HPDE6-E6E7 (cell line): ENCODE results near the gene EEFSEC.

Experiments
- DNase-seq: peaks from one replicate; pipeline ENCODE4 v3.0.0; 2011; ENCODE audit warnings: missing footprints; ENCODE audit errors: extremely low spot score

Gene EEFSEC

GRCh38 chr3:128411574-128412064 lies 258.3 kb downstream of the EEFSEC start:
- DNase-seq, result no peak

DNA sequence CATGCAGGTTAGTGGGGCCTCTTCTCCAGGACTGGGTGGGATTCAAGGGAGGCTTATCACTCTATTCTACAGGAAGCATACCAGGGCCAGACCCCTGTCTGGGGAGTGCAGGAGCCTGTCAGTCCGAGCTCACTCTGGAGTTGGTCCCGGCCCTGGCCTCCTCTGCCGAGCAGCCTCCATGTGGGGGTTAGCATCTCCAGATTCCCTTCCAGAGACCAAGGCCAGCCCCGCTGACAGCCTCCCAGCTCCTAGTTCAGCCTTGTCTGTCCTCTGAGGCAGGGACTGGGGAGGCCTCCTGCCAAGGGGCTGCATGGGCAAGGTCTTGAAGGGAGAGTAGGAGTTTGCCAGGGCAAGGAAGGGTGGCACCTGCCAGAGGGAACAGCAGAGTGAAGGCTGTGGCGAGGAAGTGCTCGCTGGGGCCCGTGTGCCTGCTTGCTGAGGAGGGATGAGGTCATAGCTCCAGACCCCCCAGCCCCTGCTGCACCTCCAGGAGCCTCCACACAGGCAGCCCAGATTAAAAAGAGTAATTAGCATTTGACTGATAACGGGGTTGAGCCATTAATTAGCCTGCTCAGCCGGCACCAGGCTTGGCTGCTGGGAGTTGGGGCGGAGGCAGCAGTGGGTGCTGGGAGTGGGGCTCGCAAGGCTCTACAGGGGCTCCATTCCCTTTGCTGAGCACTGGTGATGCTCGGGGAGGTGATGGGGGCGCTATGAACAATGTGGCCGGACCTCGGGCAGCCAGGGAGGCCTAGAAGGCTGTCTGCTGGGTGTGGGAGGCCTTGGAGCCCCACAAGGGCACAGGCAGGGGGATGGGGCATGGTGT lies 259.1 kb downstream of the EEFSEC start:
- DNase-seq, result no peak

DNA sequence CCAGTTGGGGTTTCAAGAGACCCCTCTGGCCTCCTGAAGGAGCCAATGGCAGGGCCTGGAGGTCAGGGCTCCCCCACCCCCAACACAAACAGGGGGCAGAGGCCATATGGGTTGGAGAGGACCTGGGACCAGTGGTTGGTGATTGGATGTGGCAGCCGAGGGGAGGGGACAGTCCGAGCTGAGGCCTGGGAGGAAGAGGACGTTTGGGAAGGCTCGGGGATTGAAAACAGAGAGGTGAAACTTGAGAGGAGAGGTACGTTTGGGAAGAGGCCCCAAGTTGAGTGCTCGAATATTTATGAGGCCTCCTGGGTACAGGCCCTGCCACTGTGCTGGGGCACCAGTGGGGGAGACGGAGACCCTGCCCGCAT lies 259.7 kb downstream of the EEFSEC start:
- no peak for DNase-seq

- no peak for DNase-seq
Observed at GRCh38 chr3:128413413-128414205, 260.3 kb downstream of the EEFSEC start.

- DNase-seq, result no peak
Observed at GRCh38 chr3:128415200-128415772, 262.0 kb downstream of the EEFSEC start.

DNA sequence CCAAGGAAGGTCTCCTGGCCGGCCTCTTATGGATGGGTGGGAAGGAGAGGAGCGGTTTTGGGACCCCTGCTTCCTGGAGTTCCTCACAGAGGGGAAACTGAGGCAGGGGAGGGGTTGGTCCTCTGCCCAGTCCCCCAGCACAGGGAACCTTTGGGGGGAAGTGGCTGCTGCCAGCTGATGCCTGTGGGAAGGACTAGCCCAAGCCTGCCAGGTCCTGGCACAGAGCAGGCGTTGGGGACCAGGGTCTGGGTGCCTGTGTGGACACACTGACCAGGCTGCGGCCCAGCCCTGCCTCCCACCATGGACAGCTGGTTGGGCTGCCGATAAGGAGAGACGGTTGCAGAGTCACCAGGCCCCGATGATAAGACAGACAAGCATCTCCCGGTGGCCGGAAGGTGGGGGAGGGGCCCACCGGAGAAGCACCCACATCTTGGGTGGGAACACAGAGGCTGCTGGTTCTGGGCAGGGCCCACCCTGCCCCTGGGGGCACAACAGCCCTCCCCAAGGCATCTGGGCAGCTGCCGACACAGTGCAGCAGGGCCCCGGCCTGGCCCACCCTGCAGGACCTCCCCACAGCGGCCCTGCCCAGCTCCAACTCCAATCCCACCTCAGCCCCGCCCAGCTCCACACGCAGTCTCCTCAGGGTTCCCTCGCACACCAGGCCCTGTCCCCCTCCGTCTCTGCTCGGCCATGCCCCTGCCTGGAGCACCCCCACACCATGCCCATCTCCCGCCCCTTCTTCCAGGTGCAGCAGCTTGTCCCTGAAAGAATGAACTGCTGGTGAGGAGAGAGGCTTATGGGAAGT lies 262.7 kb downstream of the EEFSEC start:
- DNase-seq, result no peak

DNA sequence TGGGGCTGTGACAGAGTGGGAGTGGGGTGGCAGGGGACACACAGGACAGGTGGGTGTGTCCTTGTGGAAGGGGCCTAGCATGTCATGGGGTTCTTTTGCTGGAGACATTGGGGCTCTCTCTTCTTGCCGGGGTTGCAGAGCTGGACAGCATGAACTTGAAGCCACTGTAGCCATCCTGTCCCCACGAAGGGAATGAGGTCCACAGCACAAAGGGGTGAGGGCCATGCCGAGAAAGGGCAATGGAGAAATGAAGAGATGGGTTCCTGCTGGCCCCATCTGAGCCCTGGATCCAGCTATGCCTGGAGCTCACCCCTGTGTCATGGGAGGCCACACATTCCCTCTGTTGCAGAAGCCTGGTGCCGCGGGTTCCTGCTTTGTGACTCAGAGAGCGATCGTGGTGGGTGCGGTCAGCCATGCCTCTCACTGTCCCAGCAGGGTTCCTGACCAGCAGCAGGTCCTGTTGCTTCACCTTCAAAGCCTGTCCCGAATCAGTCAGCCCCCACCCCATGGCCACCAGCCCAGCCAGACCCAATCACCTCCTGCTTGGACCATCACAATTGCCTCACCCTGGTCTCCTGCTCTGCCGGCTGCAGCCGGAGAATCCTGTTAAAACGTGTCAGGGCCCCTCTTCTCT lies 263.4 kb downstream of the EEFSEC start:
- DNase-seq, result peak; percentile 90

GRCh38 chr3:128418900-128419299 lies 265.6 kb downstream of the EEFSEC start:
- DNase-seq, result no peak

- DNase-seq, result no peak
Observed at GRCh38 chr3:128419311-128419710, 266.0 kb downstream of the EEFSEC start.

GRCh38 chr3:128420289-128420688 lies 267.0 kb downstream of the EEFSEC start:
- DNase-seq, result no peak

DNA sequence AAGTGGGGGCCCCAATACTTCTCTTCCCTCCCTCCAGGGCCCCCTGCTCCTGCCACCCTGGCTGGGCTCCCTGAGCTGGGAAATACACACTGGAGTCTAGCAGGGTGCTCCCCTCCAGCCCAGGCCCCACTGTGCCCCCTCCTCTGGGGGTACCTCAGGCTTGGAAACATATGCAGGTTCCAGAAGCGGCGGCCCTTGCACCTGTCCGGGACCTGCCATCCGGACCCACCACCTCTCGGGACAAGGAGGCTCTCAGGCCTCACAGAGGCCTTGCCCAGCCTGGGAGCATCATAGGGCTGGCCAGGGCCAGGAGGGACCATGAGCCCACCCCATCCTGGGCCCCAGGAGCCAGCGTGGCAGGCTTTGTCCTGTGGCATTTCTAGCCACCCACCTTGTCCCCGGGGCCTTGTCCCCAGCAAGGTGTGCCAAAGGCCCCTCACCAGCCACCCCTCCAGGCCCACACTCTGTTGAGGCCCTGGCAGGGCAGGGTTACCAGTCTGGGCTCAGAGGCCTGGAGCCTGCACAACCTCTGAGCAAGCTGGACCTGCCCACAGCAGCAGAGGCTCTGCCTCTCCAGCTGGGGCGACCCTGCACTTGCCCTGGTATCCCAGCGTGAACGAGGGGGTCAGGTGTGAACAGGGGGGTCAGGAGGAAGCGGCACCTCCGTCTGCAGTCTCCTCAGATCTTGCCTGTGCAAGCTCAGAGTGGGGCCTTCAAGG lies 267.6 kb downstream of the EEFSEC start:
- DNase-seq, result no peak

GRCh38 chr3:128421439-128421836 lies 268.2 kb downstream of the EEFSEC start:
- DNase-seq, result no peak

DNA sequence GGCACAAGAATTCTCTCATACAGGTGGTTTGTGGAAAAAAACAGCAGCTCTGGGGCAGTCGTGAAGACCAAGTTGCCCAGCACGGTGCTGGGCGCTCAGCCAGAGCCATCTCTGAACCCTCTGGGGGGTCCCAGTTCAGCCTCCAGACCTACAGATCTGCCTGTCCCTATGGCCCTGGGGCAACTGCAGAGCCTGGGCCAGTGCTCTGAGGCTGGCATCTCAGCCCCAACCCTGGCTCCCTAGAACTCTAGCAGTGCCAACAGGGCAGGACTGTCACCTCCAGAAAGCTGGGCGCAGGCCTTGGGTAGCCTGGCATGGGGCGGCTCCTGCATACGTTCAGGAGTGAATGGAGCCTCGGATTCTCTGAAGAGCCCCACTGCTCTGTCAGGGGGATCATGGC lies 268.7 kb downstream of the EEFSEC start:
- DNase-seq, result no peak

- DNase-seq, result no peak
Observed at GRCh38 chr3:128422762-128423524, 269.7 kb downstream of the EEFSEC start.

DNA sequence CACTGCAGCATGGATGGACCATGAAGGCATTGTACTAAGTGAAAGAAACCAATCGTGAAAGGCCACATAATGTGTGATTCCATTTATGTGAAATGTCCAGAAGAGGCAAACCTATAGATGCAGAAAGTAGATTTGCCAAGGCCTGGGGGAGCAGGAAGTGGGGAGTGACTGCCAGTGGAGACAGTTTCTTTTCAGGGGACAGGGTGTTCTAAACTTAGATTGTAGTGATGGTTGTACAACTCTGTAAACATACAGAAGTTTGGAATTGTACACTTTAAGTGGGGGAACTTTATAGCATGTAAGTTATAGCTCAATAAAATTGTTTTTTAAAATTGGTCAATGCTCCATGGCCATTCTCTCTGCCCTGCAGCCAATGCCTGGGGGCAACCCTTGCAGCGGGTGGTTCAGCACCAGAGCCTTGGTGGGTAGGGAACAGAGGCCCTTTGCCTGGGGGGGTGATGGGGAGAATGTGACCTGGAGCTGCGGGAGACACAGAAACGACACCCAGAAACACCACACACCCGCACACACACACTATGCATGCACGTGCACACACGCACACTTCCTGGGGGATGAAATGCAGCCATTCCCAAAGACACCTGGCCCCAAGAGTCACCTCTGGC lies 270.4 kb downstream of the EEFSEC start:
- DNase-seq, result no peak

DNA sequence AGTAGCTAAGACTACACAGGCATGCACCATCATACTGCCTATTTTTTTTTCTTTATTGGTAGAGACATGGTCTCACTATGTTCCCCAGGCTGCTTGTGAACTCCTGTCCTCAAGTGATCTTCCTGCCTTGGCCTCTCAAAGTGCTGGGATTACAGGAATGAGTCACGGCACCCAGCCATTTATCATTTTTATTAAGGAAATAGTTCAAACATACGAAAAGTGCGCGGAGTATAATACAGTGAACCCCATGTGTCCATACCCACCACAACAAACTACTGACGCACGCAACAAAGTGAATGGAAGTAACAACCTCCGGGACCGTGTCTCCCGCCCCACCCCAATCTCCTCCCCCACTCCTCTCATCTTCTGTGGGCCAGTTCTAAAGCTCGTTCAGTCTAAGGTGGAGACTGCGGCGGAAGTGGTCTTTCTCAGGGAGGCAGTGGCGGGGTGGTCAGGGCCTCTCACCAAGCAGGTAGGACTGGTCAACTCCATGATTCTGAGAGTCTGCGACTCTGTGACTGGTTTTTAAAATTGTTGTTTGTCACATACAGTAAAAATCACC lies 271.3 kb downstream of the EEFSEC start:
- DNase-seq, result no peak

DNA sequence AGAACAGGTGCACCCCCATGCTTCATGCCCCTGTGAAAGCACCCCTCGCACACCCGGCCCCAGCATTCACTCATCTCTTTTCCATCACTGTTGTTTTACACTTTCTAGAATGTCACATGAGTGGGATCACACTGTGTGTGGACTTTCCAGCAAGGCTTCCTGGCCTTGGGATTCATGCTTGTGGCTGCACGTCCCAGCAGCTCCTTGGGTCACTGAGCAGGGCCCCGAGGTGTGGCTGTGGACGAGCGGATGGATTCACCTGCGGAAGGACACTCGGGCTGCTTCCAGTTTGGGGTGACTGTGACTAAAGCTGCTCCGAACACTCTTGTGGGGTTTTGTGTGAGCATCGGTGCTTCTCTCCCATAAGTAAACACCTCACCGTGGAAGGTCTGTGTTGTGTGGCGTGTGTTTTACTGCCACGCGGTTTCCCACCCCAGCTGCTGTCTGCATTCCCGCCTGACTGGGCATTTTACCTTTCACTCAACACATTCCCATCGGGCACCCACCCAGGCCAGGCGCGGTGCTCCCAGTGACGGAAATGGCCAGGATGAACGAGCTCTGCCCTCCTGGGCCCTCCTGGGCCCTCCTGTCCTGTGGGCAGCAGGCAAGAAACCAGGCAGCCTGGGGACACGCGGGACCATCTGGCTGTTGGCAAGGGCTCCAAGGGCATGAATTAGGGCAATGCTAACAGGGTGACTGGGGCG lies 272.0 kb downstream of the EEFSEC start:
- DNase-seq, result no peak

- no peak for DNase-seq
Observed at GRCh38 chr3:128425846-128426127, 272.5 kb downstream of the EEFSEC start.
